Measurements from ENCODE around the gene ICAM1. TPM values are rescaled to one million over a fixed set of nuclear protein-coding genes. Genes with fewer than 3 reads are reported as not detected.

ICAM1 gene
- total and polyA plus RNA-seq, 2 of the 8 experiments (the other 6 are each of a cell fraction or from before 2014, with no cell fraction given), result 4.0 to 9.4 TPM

DNA sequence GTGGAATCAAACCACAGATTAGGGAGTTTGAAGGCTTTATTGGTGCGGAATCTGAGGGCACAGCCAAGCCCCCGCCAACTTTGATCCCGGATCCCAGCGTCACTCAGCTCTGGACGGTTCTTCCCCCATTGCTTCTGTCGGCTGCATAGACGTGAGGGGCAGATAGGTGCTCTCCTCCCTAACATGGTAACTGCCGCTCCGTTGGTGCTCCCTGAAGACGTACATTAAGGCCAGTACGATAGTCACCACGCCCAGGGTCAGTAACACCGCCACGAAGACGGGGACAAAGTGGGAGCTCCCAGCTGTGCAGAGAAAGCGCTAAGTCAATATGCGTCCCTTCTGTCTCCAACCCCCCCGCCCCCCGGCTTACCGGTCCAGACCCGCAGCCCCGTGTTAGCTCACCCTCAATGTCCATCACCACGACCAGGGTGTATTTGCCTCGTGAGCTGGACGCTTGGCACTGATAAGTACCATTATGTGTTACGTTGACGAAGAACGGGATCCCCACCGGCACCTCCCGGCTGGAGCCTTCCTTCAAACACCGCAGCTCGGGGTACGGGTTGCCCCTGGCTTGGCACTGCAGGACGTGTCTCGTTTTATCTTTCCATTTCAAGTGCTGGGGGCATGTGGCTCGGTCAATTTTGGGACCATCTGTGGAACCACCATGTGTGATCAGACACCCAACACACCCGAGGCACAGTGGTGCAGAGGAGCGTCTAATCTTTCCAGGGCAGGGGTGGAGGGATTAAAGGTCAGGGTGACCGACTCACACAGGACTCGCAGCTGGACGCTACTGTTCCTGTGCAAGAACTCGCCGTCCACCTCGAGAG is 63.1 kb downstream of the ICAM1 start:
- Histone ChIP-seq H4K91ac (replicated peaks; ENCODE audit: insufficient read length, low read length) (peak overlapping the region; percentile 70), H3K4me2 (ENCODE audit: insufficient read depth in 1 of 2, low read depth in 2 of 2, low read length in 2 of 2) (peak overlapping the region; percentile 91 to 93), H3K23ac (ENCODE audit: insufficient read length) (no peak overlapping the region), H2BK120ac (replicated peaks; ENCODE audit: low read depth, low read length) (no peak overlapping the region), H4K20me1 (replicated peaks in 1 of 2; ENCODE audit: control insufficient read depth in 1 of 2, insufficient read depth in 2 of 2, low read length in 2 of 2) (peaks cover 6 to 12% of the 10 kb centered on the region in 2 experiments), H3K9me3 (ENCODE audit: insufficient read depth in 2 of 2, low read depth in 1 of 2, low read length in 1 of 2) (no peaks in the 10 kb centered on the region), H3K4ac (replicated peaks; ENCODE audit: insufficient read length, low read depth, low read length) (no peak overlapping the region), H3K14ac (ENCODE audit: insufficient read length) (no peak overlapping the region), H2BK12ac (ENCODE audit: low read depth, low read length) (no peak overlapping the region), H2AK5ac (ENCODE audit: low read depth, low read length) (no peak overlapping the region; the same call in 1 of the 2 replicates), H3K27ac (ENCODE audit: low read depth, low read length) (no peak overlapping the region), H4K8ac (ENCODE audit: extremely low read depth, insufficient read depth, low read length) (peak overlapping the region; percentile 78), H3K79me2 (ENCODE audit: control insufficient read depth in 1 of 2, insufficient read depth in 2 of 2, low read length in 2 of 2) (peaks cover 5 to 24% of the 10 kb centered on the region in 2 experiments), H4K5ac (ENCODE audit: insufficient read length, low read depth, low read length) (peak overlapping the region; percentile 29), H3K4me1 (replicated peaks in 1 of 4; ENCODE audit: control insufficient read depth in 3 of 4, insufficient read depth in 4 of 4, low read length in 3 of 4) (peaks cover 0 to 19% (median 7%) of the 10 kb centered on the region in 4 experiments; a peak in 6 of 7 replicates), H3K27me3 (replicated peaks in 1 of 4; ENCODE audit: control insufficient read depth in 3 of 4, extremely low read depth in 1 of 4, insufficient read depth in 3 of 4, low read length in 3 of 4) (peaks cover 0 to 3% (median 0%) of the 10 kb centered on the region in 4 experiments; a peak in 2 of 7 replicates), H2BK20ac (ENCODE audit: low read length) (no peak overlapping the region), H3K18ac (ENCODE audit: extremely low read depth, low read length) (no peak overlapping the region), H3K4me3 (ENCODE audit: extremely low read depth in 1 of 4, insufficient read depth in 2 of 4, low read depth in 3 of 4, low read length in 4 of 4) (peak overlapping the region; percentile 75 to 96 (median 90)), H3K79me1 (ENCODE audit: low read depth, low read length) (peaks cover 5% of the 10 kb centered on the region), H3K36me3 (ENCODE audit: control insufficient read depth in 2 of 4, insufficient read depth in 4 of 4, low read length in 3 of 4) (peaks cover 10 to 13% (median 11%) of the 10 kb centered on the region in 4 experiments; a peak in 7 of 8 replicates), H2BK15ac (ENCODE audit: low read length) (peak overlapping the region; percentile 88; the same call in 1 of the 2 replicates), H3K23me2 (ENCODE audit: low read depth, low read length) (peaks cover 13% of the 10 kb centered on the region), H3K56ac (replicated peaks; ENCODE audit: insufficient read length, low read depth, low read length) (no peak overlapping the region), H2AFZ (ENCODE audit: low read length) (peak overlapping the region; percentile 43; the same call in 1 of the 2 replicates), H2BK5ac (ENCODE audit: low read depth, low read length) (peak overlapping the region; percentile 61; the same call in 1 of the 2 replicates), H3K9ac (replicated peaks in 1 of 4; ENCODE audit: extremely low read depth in 1 of 4, low read depth in 3 of 4, low read length in 3 of 4) (peak overlapping the region in 2 of 4 experiments; percentile 10 to 34; a peak in 4 of 7 replicates)
- DNase-seq (ENCODE audit: low read depth in 1 of 2, low spot score in 2 of 2), result peak in 1 of 2 experiments; percentile 63
- WGBS, 2 experiments (ENCODE audit: extremely low coverage in 1 of 2, insufficient coverage in 1 of 2, insufficient read length in 1 of 2, insufficient replicate concordance in 2 of 2, low coverage in 1 of 2, low lambda C conversion rate in 2 of 2, missing lambda C conversion rate in 1 of 2), result 10% methylated on average over 39 of the region's 44 CpGs; no CpG with 5 or more reads in 1 of the 2 experiments
- TF ChIP-seq BACH1 (IDR thresholded peaks at IDR 0.05; ENCODE audit: low read length), result 0 out of 2 replicates have a peak, but pooled peaks have one; percentile 14
- no peak for TF ChIP-seq EP300 (IDR thresholded peaks at IDR 0.05; ENCODE audit: borderline replicate concordance in 1 of 2, low read depth in 2 of 2, low read length in 2 of 2)
- TF ChIP-seq, protein P1, sequence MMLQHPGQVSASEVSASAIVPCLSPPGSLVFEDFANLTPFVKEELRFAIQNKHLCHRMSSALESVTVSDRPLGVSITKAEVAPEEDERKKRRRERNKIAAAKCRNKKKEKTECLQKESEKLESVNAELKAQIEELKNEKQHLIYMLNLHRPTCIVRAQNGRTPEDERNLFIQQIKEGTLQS (IDR thresholded peaks at IDR 0.05; ENCODE audit: insufficient read depth, low read depth, low read length), result no peak
- TF ChIP-seq CREB1 (IDR thresholded peaks at IDR 0.05), result peak; percentile 43; the same call in 1 of the 2 replicates
- POLR2A ChIA-PET (ENCODE audit: partially characterized antibody), result interaction anchor here (0.6 to 6.8 kb wide), 23 partner anchors 11 to 325 kb away, joined by 3 to 104 read pairs (median 4); partner anchors contain the start of genes CDC37, DNMT1, FDX2 and ICAM1
- no peak for FAIRE-seq
- CTCF ChIA-PET (ENCODE audit: partially characterized antibody), result interaction anchor here (0.8 to 4.9 kb wide), 18 partner anchors 10 to 82 kb away, joined by 3 to 21 read pairs (median 4); partner anchors contain the start of genes CDC37, ICAM1 and ICAM5

Data from H1 (cell line).